H9 (cell line): ENCODE data around the gene PPP1R14B. TPM values are rescaled to one million over a fixed set of nuclear protein-coding genes. Genes with fewer than 3 reads are reported as not detected.

Source experiments
- DNase-seq: peaks from one replicate; pipeline ENCODE4 v3.0.0-alpha.2; 2017
- H2AFZ ChIP-seq: one replicate; pipeline ENCODE4 v1.6.1; 2013; ENCODE audit warnings: mild to moderate bottlenecking, low read length, control low read depth, moderate library complexity
- H2AK5ac ChIP-seq: 2 replicates; pipeline ENCODE4 v1.6.1; 2013; ENCODE audit warnings: low read length, control low read depth, mixed read lengths; ENCODE audit not compliant: insufficient read length
- H2BK120ac ChIP-seq: one replicate; pipeline ENCODE4 v1.6.1; 2013; ENCODE audit warnings: low read depth, mild to moderate bottlenecking, low read length, control low read depth, inconsistent platforms; ENCODE audit not compliant: poor library complexity, severe bottlenecking
- H2BK12ac ChIP-seq: 2 replicates; pipeline ENCODE4 v1.6.1; 2013; ENCODE audit warnings: low read length, control low read depth, mixed read lengths, low read depth; ENCODE audit not compliant: insufficient read length
- H2BK15ac ChIP-seq: 2 replicates; pipeline ENCODE4 v1.6.1; 2013; ENCODE audit warnings: low read depth, low read length, control low read depth
- H2BK20ac ChIP-seq: one replicate; pipeline ENCODE4 v1.6.1; 2013; ENCODE audit warnings: low read depth, mild to moderate bottlenecking, low read length, control low read depth, inconsistent platforms; ENCODE audit not compliant: poor library complexity, severe bottlenecking
- H2BK5ac ChIP-seq: 2 replicates; pipeline ENCODE4 v1.6.1; 2013; ENCODE audit warnings: low read length, control low read depth, mixed read lengths; ENCODE audit not compliant: insufficient read length
- H3K14ac ChIP-seq: 2 replicates; pipeline ENCODE4 v1.6.1; 2013; ENCODE audit warnings: low read length, control low read depth; ENCODE audit not compliant: insufficient read depth
- H3K18ac ChIP-seq: 2 replicates; pipeline ENCODE4 v1.6.1; 2013; ENCODE audit warnings: low read depth, mild to moderate bottlenecking, mixed read lengths, low read length, control low read depth; ENCODE audit not compliant: insufficient read length
- H3K23ac ChIP-seq: 2 replicates; pipeline ENCODE4 v1.6.1; 2013; ENCODE audit warnings: low read length, control low read depth, mixed read lengths, low read depth; ENCODE audit not compliant: insufficient read length
- H3K23me2 ChIP-seq: 2 replicates; pipeline ENCODE4 v1.6.1; 2013; ENCODE audit warnings: low read depth, mild to moderate bottlenecking, mixed read lengths, low read length, control low read depth; ENCODE audit not compliant: insufficient read length, poor library complexity, severe bottlenecking
- H3K27ac ChIP-seq: 2 replicates; pipeline ENCODE4 v1.5.1; 2013; ENCODE audit warnings: low read length, control low read depth, mixed read lengths, low read depth; ENCODE audit not compliant: insufficient read length
- H3K27me3 ChIP-seq: 2 replicates; pipeline ENCODE4 v1.6.1; 2013; ENCODE audit warnings: low read length, control low read depth, inconsistent platforms; ENCODE audit not compliant: insufficient read depth
- H3K4ac ChIP-seq: 2 replicates; pipeline ENCODE4 v1.6.1; 2013; ENCODE audit warnings: low read depth, mild to moderate bottlenecking, control low read depth, inconsistent platforms, low read length, moderate library complexity
- H3K4me1 ChIP-seq: 2 replicates; pipeline ENCODE4 v1.6.1; 2013; ENCODE audit warnings: low read length, control low read depth, inconsistent platforms; ENCODE audit not compliant: insufficient read depth
- H3K4me2 ChIP-seq: 2 replicates; pipeline ENCODE4 v1.6.1; 2013; ENCODE audit warnings: low read length, control low read depth, mixed read lengths; ENCODE audit not compliant: insufficient read length, insufficient read depth
- H3K56ac ChIP-seq: 2 replicates; pipeline ENCODE4 v1.6.1; 2013; ENCODE audit warnings: low read depth, mild to moderate bottlenecking, mixed read lengths, low read length, control low read depth; ENCODE audit not compliant: insufficient read length
- H3K79me1 ChIP-seq: 2 replicates; pipeline ENCODE4 v1.6.1; 2013; ENCODE audit warnings: low read depth, mild to moderate bottlenecking, moderate library complexity, low read length, control low read depth, inconsistent platforms; ENCODE audit not compliant: insufficient read depth, poor library complexity, severe bottlenecking
- H3K79me2 ChIP-seq: 2 replicates; pipeline ENCODE4 v1.6.1; 2013; ENCODE audit warnings: low read length, control low read depth, inconsistent platforms; ENCODE audit not compliant: insufficient read depth
- H3K9ac ChIP-seq: 2 replicates; pipeline ENCODE4 v1.6.1; 2013; ENCODE audit warnings: low read length, control low read depth, mixed read lengths; ENCODE audit not compliant: insufficient read length; ENCODE audit errors: extremely low read depth
- H3K9me3 ChIP-seq: one replicate; pipeline ENCODE4 v1.6.1; 2013; ENCODE audit warnings: low read depth, low read length, inconsistent platforms; ENCODE audit not compliant: control insufficient read depth
- H3T11ph ChIP-seq: one replicate; pipeline ENCODE4 v1.6.1; 2013; ENCODE audit warnings: mild to moderate bottlenecking, low read length, control low read depth, inconsistent platforms
- H4K20me1 ChIP-seq: one replicate; pipeline ENCODE4 v1.6.1; 2013; ENCODE audit not compliant: control insufficient read depth, insufficient read length, insufficient read depth
- H4K5ac ChIP-seq: 2 replicates; pipeline ENCODE4 v1.6.1; 2013; ENCODE audit warnings: low read depth, mild to moderate bottlenecking, mixed read lengths, low read length, control low read depth; ENCODE audit not compliant: insufficient read length
- H4K8ac ChIP-seq: replicated peaks from 2 replicates; pipeline ENCODE4 v1.6.1; 2013; ENCODE audit warnings: low read length, control low read depth, mixed read lengths, low read depth; ENCODE audit not compliant: insufficient read length
- H4K91ac ChIP-seq: 2 replicates; pipeline ENCODE4 v1.6.1; 2013; ENCODE audit warnings: low read depth, mild to moderate bottlenecking, moderate library complexity, mixed read lengths, low read length, control low read depth; ENCODE audit not compliant: insufficient read length
- H3K27ac Mint-ChIP-seq, 3 experiments: 2 replicates in 2 of 3; 3 replicates in 1 of 3; pipeline ENCODE4 v1.8.0; 2020 to 2021; ENCODE audit warnings: mixed read lengths in 3 of 3, mild to moderate bottlenecking in 1 of 3, moderate library complexity in 1 of 3
- H3K27me3 Mint-ChIP-seq: 2 replicates; pipeline ENCODE4 v1.8.0; 2021; ENCODE audit warnings: low read depth, mild to moderate bottlenecking, moderate library complexity, mixed read lengths
- H3K36me3 Mint-ChIP-seq, 3 experiments: 2 replicates in 2 of 3; 3 replicates in 1 of 3; pipeline ENCODE4 v1.8.0; 2020 to 2021; ENCODE audit warnings: low read depth in 3 of 3, mixed read lengths in 3 of 3; ENCODE audit not compliant: insufficient read depth in 1 of 3
- H3K4me1 Mint-ChIP-seq, 2 experiments: 2 replicates each; pipeline ENCODE4 v1.8.0; 2020; ENCODE audit warnings: mixed read lengths in 2 of 2
- H3K4me3 Mint-ChIP-seq, 2 experiments: 2 replicates in 1 of 2; 3 replicates in 1 of 2; pipeline ENCODE4 v1.8.0; 2020 to 2021; ENCODE audit warnings: mild to moderate bottlenecking in 2 of 2, mixed read lengths in 2 of 2, moderate library complexity in 1 of 2
- H3K9me3 Mint-ChIP-seq, 2 experiments: 2 replicates in 1 of 2; 3 replicates in 1 of 2; pipeline ENCODE4 v1.8.0; 2020; ENCODE audit warnings: mild to moderate bottlenecking in 2 of 2, mixed read lengths in 2 of 2, moderate library complexity in 1 of 2
- CTCF ChIP-seq: fragments of 200-600 bp; sonication (generic); conservative IDR thresholded peaks from 3 replicates; pipeline ENCODE4 v1.8.0; 2021; ENCODE audit warnings: antibody characterized with exemption, mild to moderate bottlenecking
- WGBS: extraction: QIAGEN DNeasy Blood & Tissue Kit; methylation state at CpG from one replicate; pipeline ENCODE4 v1.1.7; 2013; ENCODE audit warnings: missing lambda C conversion rate, low lambda C conversion rate, mixed read lengths; ENCODE audit not compliant: insufficient read length; ENCODE audit errors: extremely low coverage; 5-methylcytosine and 5-hydroxymethylcytosine counted together
- total RNA-seq: library from RNA; stranded (reverse); gene quantifications from 2 replicates; pipeline ENCODE4 v1.2.1, GENCODE V29; 2021

Gene PPP1R14B
- total RNA-seq, 1 experiment from 2014 or later, result 358 TPM

GRCh38 chr11:64202992-64203391, 43.8 kb downstream of the PPP1R14B start:
- no peaks in the 10 kb centered on the region; a peak in 1 of 5 replicates for H3K9me3 Mint-ChIP-seq
- H3K79me1 ChIP-seq, result no peaks in the 10 kb centered on the region
- H4K8ac ChIP-seq, result no peak overlapping the region
- H3K27me3 Mint-ChIP-seq, result no peaks in the 10 kb centered on the region
- no peaks in the 10 kb centered on the region for H4K20me1 ChIP-seq
- no peak overlapping the region for H2AK5ac ChIP-seq
- TF ChIP-seq CTCF, result no peak
- no peak overlapping the region for H3K9ac ChIP-seq
- H2BK120ac ChIP-seq, result no peak overlapping the region
- no peaks in the 10 kb centered on the region for H3K9me3 ChIP-seq
- H3K4me2 ChIP-seq, result no peak overlapping the region
- H3K56ac ChIP-seq, result no peak overlapping the region
- no peaks in the 10 kb centered on the region for H3K79me2 ChIP-seq
- H3K4me1 Mint-ChIP-seq, result peaks cover 13 to 14% of the 10 kb centered on the region in 2 experiments
- H3K23ac ChIP-seq, result no peak overlapping the region
- no peak for DNase-seq
- no peak overlapping the region for H3K4ac ChIP-seq
- no CpG with 5 or more reads among the region's 9 CpGs for WGBS
- no peak overlapping the region for H2BK5ac ChIP-seq
- no peaks in the 10 kb centered on the region for H3K23me2 ChIP-seq
- no peaks in the 10 kb centered on the region for H3K27me3 ChIP-seq
- H3K14ac ChIP-seq, result no peak overlapping the region; the same call in 1 of the 2 replicates
- no peak overlapping the region for H3T11ph ChIP-seq
- peak overlapping the region in 2 of 3 experiments; percentile 30 to 79; a peak in 4 of 7 replicates for H3K27ac Mint-ChIP-seq
- peaks cover 44 to 92% (median 82%) of the 10 kb centered on the region in 3 experiments; a peak in 6 of 7 replicates for H3K36me3 Mint-ChIP-seq
- no peak overlapping the region for H3K18ac ChIP-seq
- no peak overlapping the region for H2BK20ac ChIP-seq
- H2BK12ac ChIP-seq, result no peak overlapping the region
- no peak overlapping the region for H4K91ac ChIP-seq
- no peak overlapping the region for H2AFZ ChIP-seq
- no peak overlapping the region for H3K4me3 Mint-ChIP-seq
- H4K5ac ChIP-seq, result no peak overlapping the region
- no peaks in the 10 kb centered on the region for H3K4me1 ChIP-seq
- no peak overlapping the region for H2BK15ac ChIP-seq
- no peak overlapping the region for H3K27ac ChIP-seq
